HG03558 (cell line): Measurements from ENCODE around the gene DCTPP1.
"Not testable (repeated sequence)": the region's sequence is repeated elsewhere in the genome, so short reads cannot be mapped to it uniquely, and the experiment has no call there.

Experiments used
- ATAC-seq: cut with Tn5 transposase; IDR thresholded peaks from one replicate; pipeline ENCODE4 v1.9.1; 2021; ENCODE audit warnings: moderate number of reproducible peaks; ENCODE audit not compliant: unreplicated experiment; ENCODE audit errors: extremely low read depth

The DCTPP1 gene

GRCh38 chr16:30429678-30430427 lies at the start of gene DCTPP1:
TSS of gene DCTPP1 (minus strand) at chr16:30430030. CDS start at chr16:30429980, 50 bp downstream.
- ATAC-seq, result peak; percentile 74

GRCh38 chr16:30478766-30479478 lies 49.1 kb upstream of the DCTPP1 start:
- ATAC-seq, result no peak

GRCh38 chr16:30477773-30478172 lies 47.9 kb upstream of the DCTPP1 start:
- not testable (repeated sequence) for ATAC-seq

GRCh38 chr16:30476991-30477390 lies 47.2 kb upstream of the DCTPP1 start:
- no peak for ATAC-seq

GRCh38 chr16:30474684-30475083 lies 44.9 kb upstream of the DCTPP1 start:
- ATAC-seq, result no peak

GRCh38 chr16:30474074-30474452 lies 44.2 kb upstream of the DCTPP1 start:
- ATAC-seq, result no peak

- no peak for ATAC-seq
Measured at GRCh38 chr16:30473231-30474073, 43.6 kb upstream of the DCTPP1 start.

- ATAC-seq, result no peak
Measured at GRCh38 chr16:30472328-30472942, 42.6 kb upstream of the DCTPP1 start, which contains the start of gene ITGAL. TSS of gene ITGAL (plus strand) at chr16:30472742. CDS start at chr16:30472838, 96 bp downstream.

- no peak for ATAC-seq
Measured at GRCh38 chr16:30470632-30470995, 40.8 kb upstream of the DCTPP1 start.

- no peak for ATAC-seq
Measured at GRCh38 chr16:30470170-30470512, 40.3 kb upstream of the DCTPP1 start.

GRCh38 chr16:30464078-30464477 lies 34.2 kb upstream of the DCTPP1 start:
- no peak for ATAC-seq

GRCh38 chr16:30461426-30461825 lies 31.6 kb upstream of the DCTPP1 start:
- ATAC-seq, result not testable (repeated sequence)

- no peak for ATAC-seq
Measured at GRCh38 chr16:30459456-30459855, 29.6 kb upstream of the DCTPP1 start.

- ATAC-seq, result peak; percentile 67
Measured at GRCh38 chr16:30458561-30459394, 28.9 kb upstream of the DCTPP1 start.

GRCh38 chr16:30457743-30458560 lies 28.1 kb upstream of the DCTPP1 start:
- no peak for ATAC-seq

GRCh38 chr16:30457256-30457655 lies 27.4 kb upstream of the DCTPP1 start:
- no peak for ATAC-seq

- ATAC-seq, result no peak
Measured at GRCh38 chr16:30456302-30456701, 26.5 kb upstream of the DCTPP1 start.

- ATAC-seq, result not testable (repeated sequence)
Measured at GRCh38 chr16:30452709-30453580, 23.1 kb upstream of the DCTPP1 start.
